ENCODE results near the gene TRAPPC6A.
"Not testable (repeated sequence)": the region's sequence is repeated elsewhere in the genome, so short reads cannot be mapped to it uniquely, and the experiment has no call there.

The TRAPPC6A gene

DNA sequence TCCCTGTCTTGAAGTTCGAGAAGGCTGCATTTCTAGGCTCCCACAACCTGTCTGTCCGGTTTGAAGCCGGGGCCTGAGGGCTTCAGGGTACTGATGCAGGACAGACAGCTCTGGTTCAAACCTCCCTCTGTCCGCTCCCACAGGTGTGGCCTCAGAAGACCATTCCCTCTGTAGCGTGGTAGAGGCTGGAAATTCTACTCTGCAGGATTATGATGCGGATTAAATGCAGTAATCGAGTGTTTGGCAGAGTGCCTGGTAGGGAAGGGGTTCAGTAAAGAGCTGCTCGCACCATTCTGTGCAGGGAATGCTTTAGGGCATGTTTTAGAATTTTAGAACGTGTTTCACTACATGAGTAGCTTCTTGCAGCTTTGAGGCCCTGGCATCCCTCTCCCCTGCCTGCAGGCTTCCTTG, 54.6 kb downstream of the TRAPPC6A start:
- peak overlapping the region; percentile 38 for H3K27ac Mint-ChIP-seq (ENCODE audit: low read depth)
- H3K4me1 Mint-ChIP-seq, result peaks cover 57% of the 10 kb centered on the region

DNA sequence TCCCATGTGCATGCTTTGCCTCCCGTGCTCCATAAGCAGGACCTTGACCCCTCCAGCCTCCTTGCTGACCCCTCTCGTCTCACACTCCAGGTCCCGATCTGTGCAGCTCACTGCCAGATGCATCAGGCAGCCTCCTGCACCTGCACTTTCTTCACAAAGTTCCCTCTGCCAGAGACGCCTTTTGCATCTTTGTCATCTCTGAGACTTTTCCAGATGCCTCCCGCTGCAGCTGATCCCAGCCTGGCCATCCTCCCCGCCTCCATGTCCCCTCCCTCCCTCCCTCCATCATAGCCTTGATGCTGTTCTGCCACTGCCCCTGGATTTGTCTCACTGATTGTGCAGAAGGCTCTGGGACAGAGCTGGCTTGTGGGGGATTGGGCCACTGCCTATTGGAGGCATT, 55.2 kb downstream of the TRAPPC6A start:
- no peaks in the 10 kb centered on the region for H3K9me3 Mint-ChIP-seq
- peaks cover 62% of the 10 kb centered on the region for H3K4me1 Mint-ChIP-seq
- ATAC-seq (replicated peaks; ENCODE audit: extremely low read depth, poor library complexity, severe bottlenecking) (no peak), DNase-seq (ENCODE audit: low spot score in 2 of 2) (no peak)
- H3K27ac Mint-ChIP-seq (ENCODE audit: low read depth), result peak overlapping the region; percentile 75
- H3K4me3 Mint-ChIP-seq, result no peak overlapping the region
- H3K27me3 Mint-ChIP-seq, result no peaks in the 10 kb centered on the region
- H3K36me3 Mint-ChIP-seq (ENCODE audit: insufficient read depth), result peaks cover 5% of the 10 kb centered on the region

More for the DNA sequence above, 54.6 kb downstream of the TRAPPC6A start:
- no peak overlapping the region for H3K4me3 Mint-ChIP-seq
- H3K27me3 Mint-ChIP-seq, result no peaks in the 10 kb centered on the region
- no peaks in the 10 kb centered on the region for H3K9me3 Mint-ChIP-seq
- peaks cover 5% of the 10 kb centered on the region for H3K36me3 Mint-ChIP-seq (ENCODE audit: insufficient read depth)
- DNase-seq (ENCODE audit: low spot score in 2 of 2) (no peak), ATAC-seq (replicated peaks; ENCODE audit: extremely low read depth, poor library complexity, severe bottlenecking) (no peak)

DNA sequence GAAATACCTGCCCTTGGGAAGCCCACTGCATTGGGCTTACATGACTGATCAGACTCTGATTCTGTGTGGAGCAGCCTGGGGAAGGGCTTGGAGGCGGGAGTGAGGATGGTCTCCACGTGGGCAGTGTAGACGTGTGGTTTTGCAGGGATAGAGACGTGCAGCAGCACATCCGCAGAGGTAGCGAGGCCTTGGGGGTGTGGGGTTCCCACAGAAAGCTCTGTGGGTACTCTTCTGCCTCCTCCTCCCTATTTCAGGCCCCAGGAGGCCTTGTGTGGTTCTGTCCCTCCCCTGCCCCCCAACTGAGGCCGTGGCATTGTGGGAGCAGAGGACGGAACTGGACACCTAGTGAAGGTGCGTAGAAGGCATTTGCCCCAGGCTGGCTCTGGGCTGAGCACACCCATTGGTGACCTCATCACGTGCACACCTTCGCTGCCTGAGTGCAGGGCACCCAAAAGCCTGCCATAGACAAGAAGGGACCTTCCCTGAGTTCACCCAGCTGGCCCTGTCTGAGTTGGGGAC, 56.2 kb downstream of the TRAPPC6A start:
- peaks cover 3% of the 10 kb centered on the region for H3K36me3 Mint-ChIP-seq (ENCODE audit: insufficient read depth)
- no peaks in the 10 kb centered on the region for H3K9me3 Mint-ChIP-seq
- H3K27ac Mint-ChIP-seq (ENCODE audit: low read depth), result peak overlapping the region; percentile 75
- DNase-seq (ENCODE audit: low spot score in 2 of 2), result no peak
- no peaks in the 10 kb centered on the region for H3K27me3 Mint-ChIP-seq
- H3K4me1 Mint-ChIP-seq, result peaks cover 68% of the 10 kb centered on the region
- ATAC-seq (replicated peaks; ENCODE audit: extremely low read depth, poor library complexity, severe bottlenecking), result no peak
- H3K4me3 Mint-ChIP-seq, result no peak overlapping the region

DNA sequence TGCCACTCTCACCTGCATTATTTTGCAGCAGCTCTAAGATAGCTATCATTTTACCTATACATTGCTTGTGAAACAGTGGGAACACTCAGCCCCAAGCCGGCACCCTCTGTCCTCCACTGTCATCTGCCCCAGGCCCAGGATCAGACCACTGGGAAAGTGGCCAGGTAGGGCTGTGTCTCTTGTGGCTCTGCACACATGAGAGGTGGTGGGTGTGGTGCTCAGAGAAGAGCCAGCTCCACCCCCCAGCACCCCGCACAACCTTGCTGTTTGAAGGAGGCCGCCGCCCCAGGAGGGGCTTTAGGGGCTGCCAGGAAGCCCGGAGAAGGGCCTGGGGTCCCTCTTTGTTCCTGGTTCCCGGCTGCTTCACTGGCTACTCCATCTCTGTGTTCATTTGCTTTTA, 58.5 kb downstream of the TRAPPC6A start:
- no peak for ATAC-seq (replicated peaks; ENCODE audit: extremely low read depth, poor library complexity, severe bottlenecking)
- Mint-ChIP-seq H3K36me3 (ENCODE audit: insufficient read depth) (peaks cover 2% of the 10 kb centered on the region), H3K9me3 (no peaks in the 10 kb centered on the region), H3K4me3 (peak overlapping the region; percentile 59), H3K27ac (ENCODE audit: low read depth) (peak overlapping the region; percentile 74), H3K27me3 (no peaks in the 10 kb centered on the region), H3K4me1 (peaks cover 64% of the 10 kb centered on the region)
- DNase-seq (ENCODE audit: low spot score in 2 of 2), result no peak

DNA sequence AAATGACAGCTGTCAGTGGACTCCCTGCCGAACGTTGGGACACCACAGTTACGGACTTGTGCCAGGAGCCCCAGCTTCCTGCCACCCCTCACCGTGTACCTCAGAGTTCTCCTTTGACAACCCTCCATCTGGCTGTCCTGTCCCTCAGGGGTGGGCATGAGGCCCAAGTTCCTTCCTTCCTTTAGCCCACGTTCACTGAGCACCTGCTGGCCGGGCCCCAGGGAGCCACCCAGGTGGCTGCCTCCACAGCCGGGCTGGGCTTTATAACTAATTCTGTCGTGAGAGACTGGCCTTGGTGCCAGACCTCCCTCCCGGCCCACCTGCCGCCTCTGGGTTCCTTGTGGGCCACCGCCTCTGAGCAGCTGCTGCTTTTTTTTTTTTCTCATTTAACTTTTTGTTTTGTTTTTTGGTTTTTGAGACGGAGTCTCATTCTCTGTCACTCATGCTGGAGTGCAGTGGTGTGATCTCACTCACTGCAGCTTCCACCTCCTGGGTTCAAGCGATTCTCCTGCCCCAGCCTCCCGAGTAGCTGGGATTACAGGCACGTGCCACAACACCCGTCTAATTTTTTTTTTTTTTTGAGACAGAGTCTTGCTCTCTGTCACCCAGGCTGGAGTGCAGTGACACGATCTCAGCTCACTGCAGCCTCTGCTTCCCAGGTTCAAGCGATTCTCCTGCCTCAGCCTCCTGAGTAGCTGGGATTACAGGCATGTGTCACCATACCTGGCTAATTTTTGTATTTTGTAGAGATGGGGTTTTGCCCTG, 59.3 kb downstream of the TRAPPC6A start:
- H3K4me1 Mint-ChIP-seq, result peaks cover 64% of the 10 kb centered on the region

GRCh38 chr19:45118106-45118505, 59.9 kb downstream of the TRAPPC6A start:
- Mint-ChIP-seq H3K36me3 (ENCODE audit: insufficient read depth) (peaks cover 2% of the 10 kb centered on the region), H3K9me3 (no peaks in the 10 kb centered on the region), H3K27ac (ENCODE audit: low read depth) (peak overlapping the region; percentile 74), H3K27me3 (no peaks in the 10 kb centered on the region), H3K4me1 (peaks cover 64% of the 10 kb centered on the region), H3K4me3 (peak overlapping the region; percentile 54)
- ATAC-seq (replicated peaks; ENCODE audit: extremely low read depth, poor library complexity, severe bottlenecking) (no peak), DNase-seq (ENCODE audit: low spot score in 2 of 2) (no peak)

More for the DNA sequence above, 59.3 kb downstream of the TRAPPC6A start:
- not testable (repeated sequence) for H3K36me3 Mint-ChIP-seq (ENCODE audit: insufficient read depth); ATAC-seq (replicated peaks; ENCODE audit: extremely low read depth, poor library complexity, severe bottlenecking); DNase-seq (ENCODE audit: low spot score in 2 of 2); H3K27me3 Mint-ChIP-seq; H3K9me3 Mint-ChIP-seq
- Mint-ChIP-seq H3K4me3 (peak overlapping the region; percentile 59), H3K27ac (ENCODE audit: low read depth) (peak overlapping the region; percentile 74)

DNA sequence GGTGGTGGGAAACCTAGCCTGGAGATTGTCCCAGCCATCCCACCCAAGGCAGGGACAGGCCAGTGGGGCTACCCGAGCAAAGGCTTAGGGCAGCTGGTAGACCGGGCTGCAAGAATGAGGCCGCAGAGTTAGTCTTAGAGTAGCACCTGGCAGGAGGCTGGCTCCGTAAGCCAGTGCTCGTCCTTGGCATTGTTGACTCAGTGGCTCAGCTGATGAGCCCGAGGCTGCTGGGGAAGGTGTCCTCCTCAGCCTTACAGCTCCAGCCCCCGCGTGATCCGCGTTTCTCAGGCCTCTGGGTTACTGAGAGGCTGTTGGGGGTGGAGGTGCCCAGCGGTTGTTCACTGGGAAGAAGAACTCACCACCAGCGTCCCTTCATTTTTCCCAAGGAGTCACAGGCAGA, 60.4 kb downstream of the TRAPPC6A start:
- peak overlapping the region; percentile 19 for H3K27ac Mint-ChIP-seq (ENCODE audit: low read depth)
- H3K4me3 Mint-ChIP-seq, result peak overlapping the region; percentile 54
- no peaks in the 10 kb centered on the region for H3K9me3 Mint-ChIP-seq
- DNase-seq (ENCODE audit: low spot score in 2 of 2) (no peak), ATAC-seq (replicated peaks; ENCODE audit: extremely low read depth, poor library complexity, severe bottlenecking) (no peak)
- H3K27me3 Mint-ChIP-seq, result no peaks in the 10 kb centered on the region
- H3K4me1 Mint-ChIP-seq, result peaks cover 61% of the 10 kb centered on the region
- H3K36me3 Mint-ChIP-seq (ENCODE audit: insufficient read depth), result peaks cover 2% of the 10 kb centered on the region

DNA sequence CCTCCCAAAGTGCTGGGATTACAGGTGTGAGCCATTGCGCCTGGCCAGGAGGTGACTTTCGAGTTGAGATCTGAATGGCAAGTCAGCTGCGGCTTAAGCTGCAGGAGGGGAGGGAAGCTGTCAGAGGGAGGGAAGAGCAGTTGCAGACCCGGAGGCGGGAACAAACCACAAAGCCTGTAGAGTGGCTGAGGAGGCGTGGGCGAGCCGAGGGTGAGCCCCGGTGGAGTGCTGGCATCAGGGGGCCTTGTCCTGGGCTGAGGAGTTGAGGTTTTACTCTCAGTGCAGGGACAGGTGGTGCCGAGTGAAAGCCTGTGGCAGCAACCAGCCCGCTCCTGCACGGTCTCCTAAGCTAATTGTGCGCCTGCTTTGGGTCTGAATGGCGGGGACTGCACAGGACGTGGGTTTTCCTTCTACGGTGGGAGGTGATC, 60.9 kb downstream of the TRAPPC6A start:
- H3K36me3 Mint-ChIP-seq (ENCODE audit: insufficient read depth), result no peaks in the 10 kb centered on the region
- H3K4me1 Mint-ChIP-seq, result peaks cover 56% of the 10 kb centered on the region
- no peaks in the 10 kb centered on the region for H3K9me3 Mint-ChIP-seq
- no peak for DNase-seq (ENCODE audit: low spot score in 2 of 2)
- H3K27ac Mint-ChIP-seq (ENCODE audit: low read depth), result peak overlapping the region; percentile 19
- H3K27me3 Mint-ChIP-seq, result no peaks in the 10 kb centered on the region
- peak overlapping the region; percentile 47 for H3K4me3 Mint-ChIP-seq
- ATAC-seq (replicated peaks; ENCODE audit: extremely low read depth, poor library complexity, severe bottlenecking), result peak; percentile 63

GRCh38 chr19:45115809-45116615, 62.0 kb downstream of the TRAPPC6A start:
- ATAC-seq (replicated peaks; ENCODE audit: extremely low read depth, poor library complexity, severe bottlenecking), result no peak
- Mint-ChIP-seq H3K36me3 (ENCODE audit: insufficient read depth) (no peaks in the 10 kb centered on the region), H3K4me1 (peaks cover 50% of the 10 kb centered on the region), H3K9me3 (no peaks in the 10 kb centered on the region), H3K4me3 (peak overlapping the region; percentile 47), H3K27ac (ENCODE audit: low read depth) (no peak overlapping the region), H3K27me3 (no peaks in the 10 kb centered on the region)
- DNase-seq (ENCODE audit: low spot score in 2 of 2), result no peak

GRCh38 chr19:45114116-45114515, 63.9 kb downstream of the TRAPPC6A start:
- Mint-ChIP-seq H3K27me3 (no peaks in the 10 kb centered on the region), H3K4me3 (no peak overlapping the region), H3K27ac (ENCODE audit: low read depth) (no peak overlapping the region), H3K9me3 (no peaks in the 10 kb centered on the region), H3K36me3 (ENCODE audit: insufficient read depth) (peaks cover 1% of the 10 kb centered on the region), H3K4me1 (peaks cover 51% of the 10 kb centered on the region)
- DNase-seq (ENCODE audit: low spot score in 2 of 2) (no peak), ATAC-seq (replicated peaks; ENCODE audit: extremely low read depth, poor library complexity, severe bottlenecking) (no peak)

- H3K9me3 Mint-ChIP-seq, result no peaks in the 10 kb centered on the region
- peaks cover 49% of the 10 kb centered on the region for H3K4me1 Mint-ChIP-seq
- peaks cover 2% of the 10 kb centered on the region for H3K36me3 Mint-ChIP-seq (ENCODE audit: insufficient read depth)
- no peak overlapping the region for H3K27ac Mint-ChIP-seq (ENCODE audit: low read depth)
- no peaks in the 10 kb centered on the region for H3K27me3 Mint-ChIP-seq
- no peak overlapping the region for H3K4me3 Mint-ChIP-seq
- DNase-seq (ENCODE audit: low spot score in 2 of 2) (no peak), ATAC-seq (replicated peaks; ENCODE audit: extremely low read depth, poor library complexity, severe bottlenecking) (no peak)
These were observed 64.4 kb downstream of the TRAPPC6A start for GRCh38 chr19:45113628-45114027.
